ENCODE measurements around the gene UFL1. TPM values are rescaled to one million over a fixed set of nuclear protein-coding genes. Genes with fewer than 3 reads are reported as not detected.
"Not testable (repeated sequence)": the region's sequence is repeated elsewhere in the genome, so short reads cannot be mapped to it uniquely, and the experiment has no call there.

Gene UFL1
- total RNA-seq, result 39.4 to 40.2 TPM (median 39.5 TPM) in 3 replicates

DNA sequence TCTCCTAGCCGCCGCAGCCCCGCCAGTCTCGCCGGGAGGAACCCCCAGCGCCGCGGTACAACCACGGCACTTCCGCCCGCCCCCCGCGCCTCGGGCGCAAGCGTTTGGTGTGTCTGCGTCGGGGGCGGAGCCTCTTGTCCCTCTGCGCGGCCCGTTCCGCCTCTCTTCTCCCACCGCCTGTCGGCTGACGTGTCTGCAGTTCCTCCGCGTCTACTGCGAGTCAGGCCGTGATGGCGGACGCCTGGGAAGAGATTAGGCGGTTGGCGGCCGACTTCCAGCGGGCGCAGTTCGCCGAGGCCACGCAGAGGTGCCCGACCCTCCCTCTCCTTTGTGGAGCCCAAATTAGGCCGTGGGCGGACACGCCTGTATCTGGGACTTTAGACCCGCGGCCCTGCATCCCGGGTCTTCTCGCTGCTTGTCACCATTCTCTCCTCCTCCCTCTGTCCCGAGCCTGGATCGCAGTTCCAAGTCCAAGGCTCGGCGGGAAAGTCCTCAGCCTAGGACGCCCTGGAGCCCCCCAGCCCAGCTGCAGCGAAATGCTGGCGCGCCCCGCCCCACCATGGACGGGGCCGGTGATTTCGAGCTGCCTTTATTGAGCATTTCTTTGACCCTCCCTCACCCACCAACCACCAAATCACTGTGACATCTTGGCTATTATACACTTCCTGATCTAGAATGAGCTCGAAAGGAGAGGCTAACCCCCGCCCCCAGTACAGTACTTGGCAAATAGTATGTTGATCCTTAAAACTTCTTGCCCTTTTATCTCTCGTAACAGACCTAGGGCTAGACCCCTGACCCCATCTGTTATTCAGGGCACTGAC, at the start of gene UFL1:
Gene UFL1, plus strand, starts transcription at position 163 of the 821 bp plus-strand sequence. Its CDS starts 68 bp downstream, at position 231.
- H3K36me3 Mint-ChIP-seq, result peaks cover 11% of the 10 kb centered on the region
- no peaks in the 10 kb centered on the region for H3K27me3 Mint-ChIP-seq (ENCODE audit: low read depth)
- H3K4me3 Mint-ChIP-seq, result peak within 1 kb of the TSS; percentile 98
- no peak for TF ChIP-seq CTCF (IDR thresholded peaks at IDR 0.05; ENCODE audit: unreplicated experiment)
- peak; percentile 89 to 94 for DNase-seq (ENCODE audit: low spot score in 2 of 2, unreplicated experiment in 2 of 2)
- no peaks in the 10 kb centered on the region for H3K9me3 Mint-ChIP-seq
- peaks cover 44% of the 10 kb centered on the region for H3K4me1 Mint-ChIP-seq
- peak within 1 kb of the TSS; percentile 100 for H3K27ac Mint-ChIP-seq

GRCh38 chr6:96472291-96472690, 49.3 kb upstream of the UFL1 start:
- Mint-ChIP-seq H3K9me3 (peaks cover 43% of the 10 kb centered on the region), H3K4me1 (peaks cover 16% of the 10 kb centered on the region)
- H3K36me3 Mint-ChIP-seq; H3K27ac Mint-ChIP-seq; H3K27me3 Mint-ChIP-seq (ENCODE audit: low read depth); DNase-seq (ENCODE audit: low spot score in 2 of 2, unreplicated experiment in 2 of 2); H3K4me3 Mint-ChIP-seq: not testable (repeated sequence)

GRCh38 chr6:96478695-96479094, 42.9 kb upstream of the UFL1 start:
- Mint-ChIP-seq H3K27me3 (ENCODE audit: low read depth) (no peaks in the 10 kb centered on the region), H3K4me1 (no peaks in the 10 kb centered on the region), H3K4me3 (no peak overlapping the region)

DNA sequence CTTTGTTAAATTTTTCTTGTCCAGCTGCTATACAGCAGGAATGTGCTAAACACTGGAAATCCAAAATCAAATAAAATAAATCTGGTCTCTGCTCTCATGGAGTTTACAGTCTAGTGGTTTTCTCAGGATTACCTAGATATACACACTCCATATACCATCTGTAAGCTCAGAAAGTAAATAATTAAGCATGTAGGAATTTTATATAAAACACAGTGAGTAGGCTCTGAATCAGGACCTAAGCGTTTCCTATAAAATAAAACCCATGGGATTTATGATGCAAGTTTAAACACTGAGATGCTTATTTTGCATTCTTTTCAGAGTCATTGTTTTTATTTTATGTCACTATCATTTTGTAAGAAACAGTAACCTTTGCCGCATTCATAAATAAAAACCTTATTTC, 29.7 kb upstream of the UFL1 start:
- DNase-seq (ENCODE audit: low spot score in 2 of 2, unreplicated experiment in 2 of 2), result no peak
- H3K9me3 Mint-ChIP-seq, result peaks cover 68% of the 10 kb centered on the region
- no peak for TF ChIP-seq CTCF (IDR thresholded peaks at IDR 0.05; ENCODE audit: unreplicated experiment)

More at GRCh38 chr6:96478695-96479094, 42.9 kb upstream of the UFL1 start:
- no peak for DNase-seq (ENCODE audit: low spot score in 2 of 2, unreplicated experiment in 2 of 2)
- peaks cover 71% of the 10 kb centered on the region for H3K9me3 Mint-ChIP-seq
- TF ChIP-seq CTCF (IDR thresholded peaks at IDR 0.05; ENCODE audit: unreplicated experiment), result no peak
- H3K36me3 Mint-ChIP-seq, result no peaks in the 10 kb centered on the region
- no peak overlapping the region for H3K27ac Mint-ChIP-seq

DNA sequence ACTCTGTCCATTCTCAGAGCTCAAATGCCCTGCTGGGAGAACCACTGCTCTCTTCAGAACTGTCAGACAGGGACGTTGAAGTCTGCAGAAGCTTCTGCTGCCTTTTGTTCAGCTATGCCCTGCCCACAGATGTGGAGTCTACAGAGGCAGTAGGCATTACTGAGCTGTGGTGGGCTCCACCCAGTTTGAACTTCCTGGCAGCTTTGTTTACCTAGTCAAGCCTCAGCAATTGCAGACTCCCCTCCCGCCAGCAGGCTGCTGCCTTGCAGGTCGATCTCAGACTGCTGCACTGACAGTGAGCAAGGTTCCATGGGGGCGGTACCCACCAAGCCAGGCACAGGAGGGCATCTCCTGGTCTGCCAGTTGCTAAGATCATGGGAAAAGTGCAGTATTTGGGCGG, 21.8 kb upstream of the UFL1 start:
- peaks cover 41% of the 10 kb centered on the region for H3K36me3 Mint-ChIP-seq
- H3K4me1 Mint-ChIP-seq, result no peaks in the 10 kb centered on the region
- H3K4me3 Mint-ChIP-seq, result no peak overlapping the region
- no peak for TF ChIP-seq CTCF (IDR thresholded peaks at IDR 0.05; ENCODE audit: unreplicated experiment)
- no peak for DNase-seq (ENCODE audit: low spot score in 2 of 2, unreplicated experiment in 2 of 2)
- no peaks in the 10 kb centered on the region for H3K27me3 Mint-ChIP-seq (ENCODE audit: low read depth)
- H3K9me3 Mint-ChIP-seq, result peaks cover 59% of the 10 kb centered on the region
- H3K27ac Mint-ChIP-seq, result no peak overlapping the region

More for the DNA sequence above, 29.7 kb upstream of the UFL1 start:
- Mint-ChIP-seq H3K27me3 (ENCODE audit: low read depth) (no peaks in the 10 kb centered on the region), H3K27ac (no peak overlapping the region), H3K36me3 (peaks cover 27% of the 10 kb centered on the region), H3K4me3 (no peak overlapping the region), H3K4me1 (no peaks in the 10 kb centered on the region)

- TF ChIP-seq CTCF (IDR thresholded peaks at IDR 0.05; ENCODE audit: unreplicated experiment), result no peak
- DNase-seq (ENCODE audit: low spot score in 2 of 2, unreplicated experiment in 2 of 2), result no peak
- H3K4me3 Mint-ChIP-seq, result no peak overlapping the region
- H3K27ac Mint-ChIP-seq, result no peak overlapping the region
- H3K9me3 Mint-ChIP-seq, result peaks cover 45% of the 10 kb centered on the region
- H3K4me1 Mint-ChIP-seq, result no peaks in the 10 kb centered on the region
- H3K27me3 Mint-ChIP-seq (ENCODE audit: low read depth), result no peaks in the 10 kb centered on the region
- peaks cover 42% of the 10 kb centered on the region for H3K36me3 Mint-ChIP-seq
These were observed 18.7 kb upstream of the UFL1 start for GRCh38 chr6:96502915-96503314.
